ENCODE measurements around the gene EDDM13.
"Not testable (repeated sequence)": the region's sequence is repeated elsewhere in the genome, so short reads cannot be mapped to it uniquely, and the experiment has no call there.

Gene EDDM13

DNA sequence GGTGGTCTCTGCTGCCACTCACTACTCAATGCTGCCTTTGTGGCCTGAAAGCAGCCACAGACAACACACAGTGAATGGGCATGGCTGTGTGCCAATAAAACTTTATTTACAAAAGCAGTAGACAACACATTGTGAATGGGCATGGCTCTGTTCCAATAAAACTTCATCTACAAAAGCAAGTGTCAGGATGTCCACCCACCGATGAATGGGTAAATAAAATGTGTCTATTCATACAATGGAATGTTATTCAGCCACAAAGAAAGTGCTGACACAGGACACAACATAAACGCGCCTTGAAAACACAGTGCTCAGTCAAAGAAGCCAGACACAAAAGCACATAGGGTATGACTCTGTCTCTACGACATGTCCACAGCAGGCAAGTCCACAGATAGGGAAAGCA lies 22.0 kb downstream of the EDDM13 start:
- in situ Hi-C loops (cut with MboI; ENCODE audit: low sequenced_read_pairs) = no loop called here

DNA sequence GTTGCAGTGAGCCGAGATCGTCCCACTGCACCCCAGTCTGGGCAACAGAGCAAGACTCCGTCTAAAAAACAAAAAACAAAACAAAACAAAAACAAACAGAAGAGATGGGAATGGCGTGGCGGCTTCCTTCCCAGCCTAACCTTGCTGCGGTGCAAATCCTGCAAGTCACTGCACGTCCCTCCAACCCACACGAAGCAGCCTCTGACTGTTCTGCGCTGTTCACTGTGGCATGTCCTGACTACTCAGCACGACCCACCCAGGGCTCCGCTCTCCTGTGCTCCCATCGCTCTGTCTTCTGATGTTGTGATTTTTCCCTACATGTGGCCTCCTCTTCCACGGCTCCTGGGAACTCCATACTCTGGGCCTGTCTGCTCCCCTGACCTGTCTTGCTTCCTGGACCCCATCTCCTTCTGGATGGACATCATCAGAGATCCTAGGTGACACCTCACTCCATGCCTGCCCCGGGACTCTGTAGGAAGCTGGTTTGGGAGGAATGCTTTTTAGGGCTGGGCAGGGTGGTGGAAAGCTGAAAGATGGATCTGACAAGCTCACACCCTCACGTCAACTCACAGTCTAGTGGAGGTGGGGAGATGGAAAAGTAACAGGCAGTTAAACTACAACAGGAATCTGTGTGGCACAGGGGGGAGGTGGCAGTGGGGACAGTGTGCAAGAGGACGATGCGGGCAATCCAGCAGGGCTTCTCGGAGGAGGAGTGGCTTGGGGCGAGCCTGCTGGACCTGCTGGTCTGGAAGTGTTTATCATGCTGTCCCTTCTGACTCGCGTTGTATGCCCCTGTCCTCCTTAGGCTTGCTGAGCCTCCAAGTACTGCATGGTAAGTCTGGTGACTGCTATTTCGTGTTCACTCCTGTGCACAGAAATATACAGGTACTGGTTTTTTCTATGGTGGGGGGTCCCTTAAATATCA lies 23.2 kb downstream of the EDDM13 start:
- in situ Hi-C loops (cut with MboI; ENCODE audit: low sequenced_read_pairs) = no loop called here

- in situ Hi-C loops (cut with MboI; ENCODE audit: low sequenced_read_pairs) = no loop called here
Observed at GRCh38 chr19:56297010-56297409, 24.5 kb downstream of the EDDM13 start.

DNA sequence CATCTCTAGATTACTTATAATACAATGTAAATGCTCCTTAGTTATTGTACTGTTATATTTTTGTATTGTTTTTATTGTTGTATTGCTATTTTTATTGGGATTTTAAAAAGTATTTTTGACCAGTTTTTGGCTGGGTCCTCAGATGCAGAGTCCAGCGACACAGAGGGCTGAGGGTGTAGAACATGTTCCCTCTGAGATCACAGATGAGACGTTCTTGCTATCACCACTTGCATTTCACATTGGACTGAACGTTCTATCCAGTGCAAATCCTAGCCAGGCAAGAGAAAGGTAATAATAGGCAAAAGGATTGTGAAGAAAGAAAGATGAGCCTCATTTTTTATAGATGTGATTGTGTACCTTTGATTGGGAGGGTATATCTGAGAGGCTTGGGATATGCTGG lies 27.1 kb downstream of the EDDM13 start:
- in situ Hi-C loops (cut with MboI; ENCODE audit: low sequenced_read_pairs) = no loop called here

DNA sequence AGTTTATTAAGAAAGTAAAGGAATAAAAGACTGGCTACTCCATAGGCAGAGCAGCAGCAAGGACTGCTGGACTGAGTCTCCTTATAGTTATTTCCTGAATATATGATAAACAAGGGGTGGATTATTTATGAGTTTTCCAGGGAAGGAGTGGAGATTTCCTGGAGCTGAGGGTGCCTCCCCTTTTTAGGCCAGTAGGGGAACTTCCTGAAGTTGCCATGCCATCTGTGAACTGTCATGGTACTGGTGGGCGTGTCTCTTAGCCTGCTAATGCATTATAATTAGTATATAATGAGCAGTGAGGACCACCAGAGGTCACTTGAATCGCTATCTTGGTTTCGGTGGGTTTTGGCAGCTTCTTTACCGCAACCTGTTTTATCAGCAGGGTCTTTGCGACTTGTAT lies 28.6 kb downstream of the EDDM13 start:
- in situ Hi-C loops (cut with MboI; ENCODE audit: low sequenced_read_pairs) = no loop called here

- in situ Hi-C loops (cut with MboI; ENCODE audit: low sequenced_read_pairs) = no loop called here
Observed at GRCh38 chr19:56301886-56302620, 29.5 kb downstream of the EDDM13 start.

GRCh38 chr19:56304243-56304642 lies 31.7 kb downstream of the EDDM13 start:
- in situ Hi-C loops (cut with MboI; ENCODE audit: low sequenced_read_pairs) = no loop called here

DNA sequence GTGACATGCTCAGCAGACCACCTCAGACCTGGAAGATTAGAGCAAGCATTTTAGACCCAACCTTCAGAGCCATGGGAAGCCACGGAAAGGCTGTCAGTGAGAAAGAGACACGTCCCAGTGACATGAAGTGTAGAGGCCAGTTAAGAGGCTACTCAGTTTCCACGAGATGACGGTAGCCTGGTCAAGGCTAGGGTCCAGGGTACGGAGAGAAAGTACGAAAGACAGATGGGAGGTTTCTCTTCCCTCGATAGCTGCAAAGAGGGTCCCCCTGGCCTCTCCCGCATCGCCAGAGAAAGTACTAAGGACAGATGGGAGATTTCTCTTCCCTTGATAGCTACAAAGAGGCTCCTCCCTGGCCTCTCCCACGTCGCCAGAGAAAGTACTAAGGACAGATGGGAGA lies 33.5 kb downstream of the EDDM13 start:
- in situ Hi-C loops (cut with MboI; ENCODE audit: low sequenced_read_pairs) = no loop called here

DNA sequence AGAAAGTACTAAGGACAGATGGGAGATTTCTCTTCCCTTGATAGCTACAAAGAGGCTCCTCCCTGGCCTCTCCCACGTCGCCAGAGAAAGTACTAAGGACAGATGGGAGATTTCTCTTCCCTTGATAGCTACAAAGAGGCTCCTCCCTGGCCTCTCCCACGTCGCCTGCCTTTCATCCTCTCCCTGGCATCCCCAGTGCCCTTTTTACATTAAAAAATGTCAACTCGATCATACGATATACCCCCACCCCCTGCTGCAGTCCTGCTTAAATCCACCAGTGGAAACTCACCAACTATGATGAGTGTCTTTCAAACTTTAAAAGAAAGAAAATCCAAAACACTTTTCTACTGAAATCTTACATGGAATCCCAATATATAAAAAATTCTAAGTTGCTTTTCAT lies 34.5 kb downstream of the EDDM13 start:
- in situ Hi-C loops (cut with MboI; ENCODE audit: low sequenced_read_pairs) = not testable (repeated sequence)

DNA sequence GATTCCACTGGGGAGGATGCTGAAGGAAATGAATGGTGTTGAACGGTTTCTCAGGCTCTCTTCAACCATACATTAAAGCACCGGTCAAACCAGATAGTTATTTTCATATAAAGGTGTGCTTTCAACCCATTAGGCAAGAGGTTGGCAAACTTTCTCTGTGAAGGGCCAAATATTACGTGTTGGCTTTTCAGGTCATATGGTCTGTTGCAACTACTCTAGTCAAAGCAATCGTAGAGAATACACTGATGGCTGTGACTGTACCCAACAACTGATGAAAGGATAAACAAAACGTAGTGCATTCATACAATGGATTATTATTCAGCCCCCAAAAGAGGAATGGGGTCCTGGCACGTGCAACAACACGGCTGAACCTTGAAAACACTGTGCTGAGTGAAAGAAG lies 36.2 kb downstream of the EDDM13 start:
- in situ Hi-C loops (cut with MboI; ENCODE audit: low sequenced_read_pairs) = no loop called here

DNA sequence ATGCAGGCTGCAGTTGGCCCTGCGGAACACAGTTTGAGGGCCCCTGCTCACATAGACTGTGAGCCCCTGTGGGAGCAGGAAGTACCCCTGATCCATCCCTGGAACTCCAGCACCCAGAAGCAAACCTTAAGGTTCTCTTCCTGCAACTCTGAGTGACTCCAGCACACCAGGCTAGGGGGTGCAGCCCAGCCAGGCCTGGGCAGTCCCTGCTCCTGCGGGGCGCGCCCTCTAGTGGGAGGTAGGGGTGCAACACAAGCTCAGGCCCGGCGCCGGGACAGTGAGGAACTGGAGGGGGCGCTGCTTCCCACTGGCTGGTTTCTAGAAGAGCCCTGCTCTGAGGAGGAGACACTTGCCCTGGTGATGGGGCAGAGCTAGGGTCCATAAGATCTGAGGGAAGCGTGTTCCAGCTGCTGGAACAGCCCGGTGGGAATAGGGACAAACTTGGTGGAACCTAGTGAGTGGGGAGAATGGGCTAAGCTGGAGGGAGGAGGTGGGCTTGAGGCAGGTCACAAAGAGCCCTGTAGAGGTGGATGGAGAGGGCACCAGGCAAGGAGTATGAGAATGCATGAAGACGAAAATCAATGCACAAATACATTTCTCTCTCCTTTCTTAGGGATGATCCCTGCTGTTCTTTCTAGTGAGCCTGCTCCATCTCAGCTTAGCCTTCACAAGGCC lies 37.1 kb downstream of the EDDM13 start:
- in situ Hi-C loops (cut with MboI; ENCODE audit: low sequenced_read_pairs) = no loop called here

DNA sequence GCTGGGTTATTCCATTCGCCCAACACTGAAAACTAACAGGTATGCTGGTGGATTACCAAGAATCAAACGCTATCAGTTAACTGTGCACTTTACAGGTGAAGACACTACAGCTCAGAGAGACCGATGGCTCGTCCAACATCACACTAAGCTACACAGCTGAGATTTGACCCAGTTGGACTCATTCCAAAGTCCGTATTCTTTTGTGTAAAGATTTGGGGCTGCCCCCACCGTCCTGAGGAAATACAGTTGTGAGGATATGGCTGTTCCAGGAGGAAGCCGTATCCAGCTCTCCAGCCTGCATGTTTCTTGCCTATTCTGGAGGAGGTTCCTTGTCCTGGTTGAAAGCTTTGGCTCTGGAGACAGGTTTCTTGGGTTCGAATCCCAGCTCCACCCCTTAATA lies 37.9 kb downstream of the EDDM13 start:
- in situ Hi-C loops (cut with MboI; ENCODE audit: low sequenced_read_pairs) = no loop called here

DNA sequence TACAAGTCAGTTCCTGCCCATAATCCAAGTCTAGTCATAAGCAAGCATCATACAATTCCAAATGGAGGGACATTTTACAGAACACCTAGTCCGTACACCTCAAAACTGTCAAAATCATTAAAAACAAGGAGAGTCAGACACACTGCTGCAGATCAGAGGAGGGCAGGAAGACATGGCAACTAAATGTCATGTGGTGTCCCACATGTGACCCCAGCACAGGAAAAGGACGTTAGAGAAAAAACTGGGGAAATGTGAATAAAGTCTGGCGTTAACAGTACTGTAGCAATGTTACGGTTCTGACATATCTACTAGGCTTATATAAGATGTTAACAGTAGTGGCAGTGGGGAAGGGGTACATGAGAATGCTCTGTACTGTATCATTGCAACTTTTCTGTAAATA lies 39.8 kb downstream of the EDDM13 start:
- in situ Hi-C loops (cut with MboI; ENCODE audit: low sequenced_read_pairs) = no loop called here

DNA sequence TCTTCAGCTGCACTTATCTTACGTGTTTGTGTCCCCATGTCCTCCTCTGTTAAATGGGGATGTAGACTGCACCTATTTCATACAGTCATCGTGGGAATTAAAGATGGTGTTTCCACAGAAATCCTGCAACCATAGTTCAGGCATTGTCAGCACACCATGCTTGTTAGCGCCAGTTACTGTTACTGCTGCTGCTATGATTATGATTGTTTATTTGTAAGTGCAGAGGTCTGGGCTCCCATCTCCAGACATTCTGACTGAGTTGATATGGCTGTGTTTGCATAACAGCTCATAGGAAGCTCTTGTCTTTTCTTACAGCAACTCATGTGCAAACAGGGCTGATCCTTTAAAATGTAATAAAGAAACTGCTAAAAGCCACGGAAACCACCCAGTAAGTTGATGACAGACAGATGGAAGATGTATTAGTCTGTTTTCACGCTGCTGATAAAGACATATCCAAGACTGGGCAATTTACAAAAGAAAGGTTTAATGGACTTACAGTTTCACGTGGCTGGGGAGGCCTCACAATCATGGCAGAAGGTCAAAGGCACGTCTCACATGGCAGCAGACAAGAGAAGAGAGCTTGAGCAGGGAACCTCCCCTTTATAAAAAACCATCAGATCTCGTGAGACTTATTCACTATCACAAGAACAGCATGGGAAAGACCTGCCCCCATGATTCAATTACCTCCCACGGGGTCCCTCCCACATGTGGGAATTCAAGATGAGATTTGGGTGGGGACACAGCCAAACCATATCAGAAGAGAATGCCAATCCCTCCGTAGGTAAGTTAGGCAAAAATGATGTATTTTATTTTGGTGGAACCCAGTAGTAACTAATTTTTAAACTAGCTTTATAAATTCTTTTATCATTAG lies 40.5 kb downstream of the EDDM13 start:
- in situ Hi-C loops (cut with MboI; ENCODE audit: low sequenced_read_pairs) = no loop called here

- in situ Hi-C loops (cut with MboI; ENCODE audit: low sequenced_read_pairs) = no loop called here
Observed at GRCh38 chr19:56314018-56314380, 41.5 kb downstream of the EDDM13 start.

DNA sequence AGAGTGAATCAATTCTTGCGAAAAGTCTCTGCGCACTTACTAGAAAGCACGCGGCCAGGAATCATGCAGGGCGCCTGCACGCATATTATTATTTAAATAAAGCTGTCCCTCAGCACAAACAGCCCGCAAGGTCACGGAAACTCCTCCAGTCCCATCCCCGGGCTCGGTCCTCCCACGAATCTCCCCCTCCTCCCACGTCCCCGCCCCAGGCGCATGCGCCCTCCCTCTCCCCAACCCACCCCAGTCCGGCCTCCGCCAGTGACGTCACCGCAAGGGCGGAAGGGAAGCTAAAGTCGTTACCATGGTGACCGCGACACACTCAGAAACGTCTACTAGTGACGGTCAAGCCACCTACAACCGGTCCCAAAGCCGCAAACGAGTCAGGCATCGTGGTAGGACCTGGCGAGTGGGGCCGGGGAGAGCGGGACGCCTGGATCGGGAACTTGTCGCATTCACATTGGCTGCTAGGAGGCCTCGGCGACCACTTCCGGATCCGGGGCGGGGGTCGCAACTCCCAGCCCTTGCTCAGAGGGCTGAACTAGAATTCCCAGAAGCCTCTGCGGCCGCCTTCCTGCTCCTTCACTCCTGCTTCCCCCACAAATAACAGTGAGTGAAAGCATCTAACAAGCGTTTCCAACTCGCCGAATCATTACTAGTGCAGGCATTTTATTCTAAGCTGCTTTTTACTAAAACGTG lies 42.0 kb downstream of the EDDM13 start, which contains the start of gene ZSCAN5A:
Gene ZSCAN5A, minus strand, starts transcription at position 459 of the 696 bp plus-strand sequence. CDS start 89,793 bp downstream, outside the sequence.
- in situ Hi-C loops (cut with MboI; ENCODE audit: low sequenced_read_pairs) = no loop called here

DNA sequence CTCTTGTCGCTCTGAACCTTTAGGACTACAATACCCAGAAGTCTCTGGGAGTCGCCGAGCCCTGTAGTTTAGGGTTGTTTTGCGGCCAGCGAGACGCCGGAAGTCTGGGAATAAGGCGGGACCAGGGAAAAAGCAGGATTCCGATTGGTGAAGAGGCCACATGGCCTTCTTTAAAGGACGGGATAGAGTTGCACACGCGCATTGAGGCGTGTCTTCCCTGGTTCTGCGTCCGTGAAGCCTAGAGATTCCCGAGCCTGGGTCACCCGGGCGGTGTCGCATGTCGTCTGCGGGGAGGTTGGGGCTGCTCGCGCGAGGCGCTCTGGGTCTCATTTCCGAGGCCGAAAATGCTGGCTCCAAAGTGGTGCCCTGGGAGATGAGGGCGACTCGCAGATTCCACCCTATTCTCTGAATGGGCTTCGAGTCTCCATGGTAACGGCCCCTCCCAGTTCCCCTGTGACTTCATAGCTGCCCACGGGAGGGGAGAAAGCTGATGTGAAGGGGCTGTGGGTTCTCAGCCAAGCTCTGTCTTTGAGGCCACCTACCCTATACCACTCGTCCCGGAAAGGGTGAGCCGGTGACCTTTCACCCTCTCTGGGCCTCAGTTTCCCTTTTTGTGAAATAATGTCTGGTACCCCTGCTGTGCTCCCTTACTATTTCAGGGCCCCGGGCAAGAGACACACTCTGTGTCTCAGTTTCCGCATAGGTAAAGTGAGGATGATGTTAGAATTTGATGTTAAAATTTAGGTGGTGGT lies 42.7 kb downstream of the EDDM13 start:
- in situ Hi-C loops (cut with MboI; ENCODE audit: low sequenced_read_pairs) = no loop called here

- in situ Hi-C loops (cut with MboI; ENCODE audit: low sequenced_read_pairs) = no loop called here
Observed at GRCh38 chr19:56316728-56317127, 44.2 kb downstream of the EDDM13 start.

DNA sequence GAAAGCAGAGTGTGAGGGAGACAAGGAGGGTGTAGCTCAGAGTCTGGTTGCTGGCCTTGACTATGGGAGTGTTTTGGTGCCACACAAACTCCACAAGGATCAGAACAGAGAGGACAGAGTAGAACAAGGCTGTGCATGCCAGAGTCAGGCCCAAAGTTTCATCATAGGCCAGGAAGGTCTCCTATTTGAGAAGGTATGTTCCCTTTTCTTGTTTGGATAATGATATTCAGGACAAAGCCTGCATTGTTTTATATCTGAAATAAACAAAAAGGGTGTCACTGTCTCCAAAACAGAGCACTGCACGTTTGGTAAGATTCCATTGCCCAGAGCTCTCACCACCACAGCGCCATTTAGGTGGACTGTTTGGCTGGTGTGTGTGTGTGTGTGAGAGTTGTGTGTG lies 45.2 kb downstream of the EDDM13 start:
- in situ Hi-C loops (cut with MboI; ENCODE audit: low sequenced_read_pairs) = no loop called here

Data from HL-60/S4 (cell line).